Measurements from ENCODE around the gene IQCH.
A peak's percentile ranks its signal among the peaks of the same experiment; 100 is the strongest.
"Not testable (repeated sequence)": the region's sequence is repeated elsewhere in the genome, so short reads cannot be mapped to it uniquely, and the experiment has no call there.

IQCH gene

DNA sequence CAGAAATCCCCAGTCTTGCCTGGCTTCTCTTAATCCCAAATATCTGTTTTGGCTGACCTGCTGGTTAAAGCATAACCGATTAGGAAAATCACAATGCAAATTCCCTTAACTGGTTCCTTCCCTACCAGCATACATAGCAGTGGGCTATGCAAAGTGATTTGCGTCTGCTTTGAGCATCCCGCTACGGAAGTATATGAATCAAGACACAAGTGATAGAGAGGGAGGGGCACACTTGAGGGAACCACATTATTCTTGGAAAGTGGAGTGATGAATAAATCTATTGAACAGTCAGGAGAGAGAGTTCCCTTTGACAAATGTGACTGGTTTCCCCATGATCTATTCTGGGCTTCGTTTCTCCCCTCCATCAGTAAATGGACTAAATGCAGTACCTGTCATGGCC, 146.8 kb downstream of the IQCH start:
- no peak for DNase-seq

DNA sequence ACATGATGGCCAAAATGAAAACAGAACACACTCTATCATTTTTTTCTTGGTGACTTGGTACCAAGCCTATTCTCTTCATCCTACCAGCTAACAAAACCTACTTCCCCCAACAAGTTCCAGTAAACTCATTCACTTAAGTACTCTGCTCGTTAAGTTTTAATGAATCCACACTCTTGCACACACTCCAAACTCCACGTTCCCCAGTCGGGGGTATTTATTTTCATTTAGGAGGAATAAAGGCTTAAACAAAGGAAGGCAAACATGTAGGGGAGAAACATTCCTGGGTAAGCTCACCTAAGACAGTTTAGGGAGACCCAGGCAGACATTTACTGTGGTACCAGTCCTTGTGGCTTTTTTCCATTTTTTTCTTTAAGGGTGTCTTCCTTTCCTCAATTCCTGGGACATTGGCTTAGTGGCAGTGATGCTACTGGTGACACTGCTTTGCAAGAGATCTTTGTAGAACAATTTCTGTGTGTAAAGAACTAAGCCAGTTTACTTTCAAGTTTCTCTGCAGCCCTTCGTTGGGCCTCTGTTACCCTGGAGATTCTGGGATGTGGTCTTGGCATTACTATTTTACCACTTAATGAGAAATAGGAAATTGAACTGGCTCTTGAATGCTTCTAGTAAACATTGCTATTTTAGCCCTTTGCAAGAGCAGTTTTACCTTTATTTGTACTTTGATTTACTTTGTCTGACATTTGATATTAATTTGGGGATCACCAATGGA, 149.0 kb downstream of the IQCH start:
- DNase-seq: no peak

DNA sequence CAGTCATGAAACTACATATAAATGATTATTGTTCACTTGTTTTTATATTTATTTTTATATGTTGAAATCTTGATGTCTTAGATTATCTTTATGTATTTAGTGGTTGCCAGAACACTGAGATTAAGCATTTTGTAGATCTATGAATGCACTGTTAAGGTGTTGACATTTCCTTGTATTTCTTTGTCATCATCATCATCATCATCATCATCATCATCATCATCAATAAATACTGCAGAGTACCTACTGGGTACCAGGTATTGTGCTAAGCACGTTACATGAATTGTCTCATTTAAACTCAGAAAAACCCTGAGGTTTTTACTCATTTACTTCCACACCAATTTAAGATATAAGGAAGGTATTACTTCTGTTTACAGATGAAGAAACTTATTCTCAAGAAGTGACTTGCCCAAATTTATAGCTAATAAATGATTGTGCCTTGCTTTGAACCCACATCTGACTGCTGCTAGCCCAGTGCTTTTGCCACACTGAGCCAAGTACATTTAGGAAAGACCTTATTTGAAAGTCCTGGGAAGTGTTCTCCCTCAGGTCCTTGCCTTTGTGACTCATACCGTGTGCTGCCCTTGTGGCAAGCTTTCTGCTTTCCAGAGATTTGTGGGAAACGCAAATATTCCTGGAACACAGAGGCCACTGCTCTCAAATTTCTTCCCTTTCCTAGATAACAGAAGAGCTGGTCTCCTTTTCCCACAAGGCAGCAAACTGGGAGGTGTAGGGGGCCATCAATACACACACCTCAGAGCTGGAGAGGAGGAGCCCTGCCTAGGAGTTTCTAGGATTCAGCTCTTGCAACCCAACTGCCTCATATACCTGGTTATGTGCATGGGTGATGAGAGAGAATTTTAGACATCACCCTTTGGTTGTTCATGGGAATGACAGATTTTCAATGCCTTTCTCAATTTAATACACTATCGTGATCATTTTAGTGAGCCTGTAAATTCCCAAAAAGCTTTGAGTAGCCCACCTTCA, 150.9 kb downstream of the IQCH start:
- no peak for DNase-seq

DNA sequence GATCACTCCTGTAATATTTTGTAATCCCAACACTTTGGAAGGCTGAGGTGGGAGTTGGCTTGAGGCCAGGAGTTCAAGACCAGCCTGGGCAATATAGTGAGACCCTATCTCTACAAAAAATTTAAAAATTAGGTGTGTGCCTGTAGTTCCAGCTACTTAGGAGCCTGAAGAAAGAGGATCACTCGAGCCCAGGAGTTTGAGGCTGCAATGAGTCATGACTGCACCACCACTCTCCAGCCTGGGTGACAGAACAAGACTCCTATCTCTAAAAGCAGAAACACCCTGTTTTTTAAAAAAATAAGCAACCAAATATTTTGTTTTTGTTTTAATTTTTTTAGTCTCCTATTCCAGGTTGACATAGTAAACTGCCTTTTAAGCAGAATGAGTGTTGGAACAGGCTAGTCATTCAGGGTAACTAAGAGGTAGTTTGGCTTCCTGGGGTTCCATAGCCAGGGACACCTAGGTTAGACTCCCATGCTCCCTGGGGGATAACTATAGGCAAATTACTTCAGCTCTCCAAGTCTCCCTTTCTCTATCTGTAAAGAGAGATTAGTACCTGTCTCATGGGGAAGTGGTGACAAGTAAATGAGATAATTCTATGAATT, 151.8 kb downstream of the IQCH start:
- DNase-seq: no peak

DNA sequence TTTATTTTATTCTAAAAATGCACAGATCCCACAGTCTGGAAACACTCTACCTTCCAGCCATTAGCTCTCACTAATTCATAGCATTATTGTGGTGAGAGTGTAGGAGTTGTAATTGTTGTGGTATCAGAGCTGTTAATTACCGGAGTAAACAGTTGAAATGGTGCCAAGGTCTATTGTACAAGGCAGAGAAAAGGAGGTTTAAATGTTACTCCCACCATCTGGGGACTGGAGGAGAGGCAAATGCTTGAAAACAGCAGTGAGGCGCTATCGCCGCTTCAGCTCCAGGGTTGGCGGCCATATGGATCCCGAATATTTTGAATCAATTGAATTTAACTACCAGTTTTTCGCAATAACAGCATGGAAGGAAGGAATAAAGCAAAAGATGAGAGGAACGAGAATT, 153.2 kb downstream of the IQCH start:
- DNase-seq: no peak

DNA sequence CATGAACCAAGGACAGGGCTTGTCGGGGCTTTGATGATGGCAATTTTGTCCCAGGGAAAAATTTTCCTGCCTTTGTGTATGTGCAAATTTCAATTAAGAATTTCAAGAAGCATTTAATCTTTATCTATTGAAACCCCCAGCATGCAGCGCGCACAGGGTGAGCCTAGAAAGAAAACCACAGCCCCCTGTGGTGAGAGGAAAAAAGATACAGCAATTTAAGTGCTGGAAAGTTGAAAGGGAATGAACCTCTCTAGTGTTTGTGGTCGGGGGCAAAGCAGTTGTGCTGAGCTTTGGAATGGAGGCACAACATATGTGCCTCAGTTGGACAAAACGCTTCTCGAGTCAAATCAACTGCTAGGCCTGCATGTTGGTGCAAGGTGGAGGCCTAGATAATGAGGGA, 154.6 kb downstream of the IQCH start:
- DNase-seq: no peak

DNA sequence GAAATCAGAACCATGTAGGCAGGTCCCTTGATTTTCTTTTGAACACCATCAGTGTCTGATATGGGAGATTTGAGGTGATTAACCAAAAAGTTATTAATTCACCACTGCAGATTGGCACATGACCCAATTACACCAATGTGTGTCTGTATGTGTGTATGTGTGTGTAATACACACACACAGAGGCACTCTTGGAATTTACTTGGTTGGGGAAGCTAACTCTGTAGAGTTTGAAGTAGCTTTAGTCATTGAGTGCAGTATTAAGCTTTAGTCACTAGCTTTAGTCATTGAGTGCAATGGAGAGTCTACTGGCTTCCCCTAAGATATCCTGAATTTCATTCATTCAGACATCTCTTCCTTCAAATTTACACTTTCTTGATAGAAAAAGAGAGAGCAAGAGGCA, 156.9 kb downstream of the IQCH start:
- no peak for DNase-seq

DNA sequence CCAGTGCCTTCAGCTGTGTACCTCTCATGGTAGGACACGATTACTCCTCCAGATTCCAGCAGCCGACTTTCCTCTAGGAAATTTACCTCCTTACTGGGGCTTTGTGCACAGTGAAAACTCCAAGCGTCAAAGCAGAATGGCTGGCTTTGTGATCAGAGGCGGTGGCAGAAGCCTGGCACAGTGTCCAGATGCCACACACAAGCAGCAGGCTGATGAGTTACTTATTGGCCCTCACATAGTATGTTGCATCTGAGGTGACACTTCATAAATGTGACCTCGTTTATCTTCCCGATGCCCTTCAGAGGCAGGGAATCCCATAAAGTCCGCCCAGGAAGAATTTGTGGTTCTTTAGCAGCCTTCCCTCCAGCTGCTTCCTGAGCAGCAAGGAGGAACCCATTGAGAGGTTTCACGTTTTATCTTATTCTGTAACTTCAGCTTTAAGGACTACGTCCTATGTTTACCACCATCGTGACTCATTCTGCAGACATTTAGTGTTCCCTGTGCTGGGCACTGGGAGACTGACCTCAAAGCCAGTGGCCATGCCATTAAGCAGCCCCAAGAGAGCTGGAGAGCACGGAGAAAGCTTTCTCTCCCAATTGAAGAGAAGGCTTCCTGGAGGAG, 159.3 kb downstream of the IQCH start:
- DNase-seq: no peak

DNA sequence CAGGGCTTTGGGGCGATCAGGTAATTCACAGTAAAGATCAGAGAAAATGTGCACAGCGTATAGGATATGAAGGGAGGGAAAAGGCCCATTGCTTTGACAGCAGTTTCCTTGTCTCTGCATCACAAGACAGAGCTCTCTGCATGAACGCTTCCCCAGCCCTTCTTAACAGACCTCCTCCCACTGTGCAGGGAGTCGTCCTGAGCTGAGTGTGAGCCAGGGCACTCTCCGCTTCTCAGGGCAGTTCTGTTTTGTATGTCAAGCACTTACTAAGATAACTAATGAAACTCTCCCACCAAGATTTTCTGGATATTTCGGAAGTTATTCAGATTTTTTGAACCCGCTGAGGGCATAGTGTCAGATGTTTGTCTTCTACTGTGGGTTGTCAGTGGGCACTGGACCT, 160.6 kb downstream of the IQCH start:
- no peak for DNase-seq

DNA sequence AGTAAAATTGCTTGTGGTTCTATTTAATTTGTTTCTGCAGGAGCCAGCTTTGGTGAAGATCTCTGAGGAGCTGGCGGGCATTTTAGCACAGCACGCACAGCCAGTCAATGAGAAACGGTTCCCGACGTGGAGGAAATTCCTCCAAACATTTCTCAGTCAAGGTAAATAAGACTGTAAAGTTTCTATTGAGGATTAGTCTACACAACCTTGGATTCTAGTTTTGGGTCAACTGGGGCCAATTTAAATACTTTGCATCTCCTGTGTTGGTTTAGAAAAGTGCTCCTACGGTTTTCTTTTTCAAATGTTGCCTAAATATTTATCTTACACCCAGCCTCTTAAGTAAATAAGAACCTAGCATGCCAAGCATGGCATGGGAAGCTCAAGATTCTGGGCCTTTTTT, 162.3 kb downstream of the IQCH start:
- no peak for DNase-seq

DNA sequence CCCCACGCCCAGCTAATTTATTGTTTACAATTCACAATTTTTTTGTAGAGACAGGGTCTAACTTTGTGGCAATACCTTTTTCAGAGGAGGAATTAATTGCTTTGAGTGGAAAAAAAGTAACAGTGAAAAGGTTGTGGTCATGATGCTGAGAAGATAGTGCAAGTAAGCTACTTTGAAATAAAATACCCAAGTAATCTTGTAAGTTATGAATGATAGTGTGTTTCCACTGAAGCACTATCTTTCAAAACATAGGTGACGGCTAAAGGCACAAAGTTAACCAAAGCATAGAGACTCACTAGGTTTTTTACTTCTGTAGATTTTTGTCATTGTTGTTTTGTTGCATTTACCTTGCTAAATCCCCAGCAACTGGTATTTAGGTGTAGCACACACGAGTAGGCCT, 165.1 kb downstream of the IQCH start:
- no peak for DNase-seq

DNA sequence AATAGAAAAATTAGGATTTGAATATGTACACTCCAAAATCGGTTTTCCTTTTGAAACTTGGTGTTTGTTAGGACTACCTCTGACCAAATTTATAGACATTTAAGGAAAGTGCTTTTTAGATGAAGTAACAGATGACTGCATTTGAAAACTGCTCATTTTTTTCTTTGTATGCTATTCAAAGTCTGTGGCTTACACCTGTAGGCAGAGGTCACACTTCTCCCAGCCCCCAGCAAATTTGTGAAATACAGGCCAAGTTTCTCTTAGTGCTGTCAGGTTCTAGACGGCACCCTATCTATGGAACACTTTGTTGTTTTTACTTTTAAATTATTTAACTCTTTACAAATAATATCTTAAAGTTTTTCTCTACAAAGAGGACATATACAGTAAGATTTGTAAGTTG, 165.6 kb downstream of the IQCH start:
- no peak for DNase-seq

DNA sequence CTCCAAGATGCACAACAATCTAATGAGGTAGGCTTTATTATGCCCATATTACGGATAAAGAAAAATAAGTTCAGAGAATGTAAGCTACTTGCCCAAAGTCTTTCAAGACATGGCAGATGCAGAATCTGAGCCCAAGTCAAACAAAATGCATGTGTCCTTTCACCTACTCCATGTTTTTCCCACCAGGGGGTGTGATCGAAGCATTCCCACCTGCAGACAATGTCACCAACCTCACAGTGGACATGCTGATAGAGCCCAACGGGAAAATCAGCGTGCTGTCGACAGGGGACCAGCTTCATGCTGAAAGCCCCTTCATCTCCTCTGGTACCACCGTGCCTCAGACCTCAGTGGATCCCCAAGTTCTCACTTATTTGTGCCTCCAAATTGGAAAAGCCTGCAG, 166.5 kb downstream of the IQCH start:
- no peak for DNase-seq

DNA sequence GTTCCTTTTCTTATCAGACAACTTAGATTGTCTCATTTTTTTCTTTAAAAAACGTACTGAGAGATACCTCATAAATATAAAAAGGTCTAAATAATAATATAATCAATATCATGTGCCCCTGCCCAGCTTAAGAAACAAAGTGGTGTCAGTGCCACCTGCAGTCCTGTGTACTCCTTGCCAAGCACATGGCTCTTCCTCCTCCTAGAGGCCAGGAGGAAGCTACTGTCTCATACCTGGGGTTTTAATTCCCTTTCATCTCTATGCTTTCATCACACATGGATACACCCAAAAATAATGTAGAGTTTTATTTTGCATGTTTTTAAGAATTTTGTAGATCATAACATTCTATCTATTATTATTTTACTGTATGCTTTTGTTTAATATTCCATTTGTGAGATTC, 167.7 kb downstream of the IQCH start:
- DNase-seq: no peak

DNA sequence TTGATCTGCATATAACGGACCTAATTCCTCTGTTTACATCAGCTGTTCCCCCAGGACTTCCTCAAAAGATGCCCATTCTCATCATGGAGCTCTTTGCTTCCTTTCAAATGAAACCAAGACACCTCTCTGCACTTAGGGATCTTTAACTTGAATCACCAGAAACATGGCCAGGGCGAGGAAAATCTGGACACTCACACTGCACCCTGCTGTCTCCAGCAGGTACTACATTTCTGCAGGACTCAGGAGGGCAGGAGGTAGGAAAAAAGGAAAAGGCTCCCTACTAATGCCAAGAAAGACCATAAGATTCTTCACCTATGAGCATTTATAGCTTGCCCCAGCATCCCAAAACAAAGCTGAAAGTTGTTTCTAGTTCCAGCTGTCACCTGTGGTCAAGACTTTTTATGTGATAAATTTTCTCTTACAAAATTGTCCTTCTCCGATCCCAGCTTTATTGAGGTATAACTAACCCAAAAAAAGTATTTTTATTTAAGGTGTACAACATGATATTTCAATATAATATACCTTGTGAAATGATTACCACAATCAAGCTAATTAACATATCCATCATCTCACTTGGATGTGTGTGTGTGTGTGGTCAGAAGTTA, 179.0 kb downstream of the IQCH start:
- DNase-seq: peak in 1 of 2 experiments; percentile 3

DNA sequence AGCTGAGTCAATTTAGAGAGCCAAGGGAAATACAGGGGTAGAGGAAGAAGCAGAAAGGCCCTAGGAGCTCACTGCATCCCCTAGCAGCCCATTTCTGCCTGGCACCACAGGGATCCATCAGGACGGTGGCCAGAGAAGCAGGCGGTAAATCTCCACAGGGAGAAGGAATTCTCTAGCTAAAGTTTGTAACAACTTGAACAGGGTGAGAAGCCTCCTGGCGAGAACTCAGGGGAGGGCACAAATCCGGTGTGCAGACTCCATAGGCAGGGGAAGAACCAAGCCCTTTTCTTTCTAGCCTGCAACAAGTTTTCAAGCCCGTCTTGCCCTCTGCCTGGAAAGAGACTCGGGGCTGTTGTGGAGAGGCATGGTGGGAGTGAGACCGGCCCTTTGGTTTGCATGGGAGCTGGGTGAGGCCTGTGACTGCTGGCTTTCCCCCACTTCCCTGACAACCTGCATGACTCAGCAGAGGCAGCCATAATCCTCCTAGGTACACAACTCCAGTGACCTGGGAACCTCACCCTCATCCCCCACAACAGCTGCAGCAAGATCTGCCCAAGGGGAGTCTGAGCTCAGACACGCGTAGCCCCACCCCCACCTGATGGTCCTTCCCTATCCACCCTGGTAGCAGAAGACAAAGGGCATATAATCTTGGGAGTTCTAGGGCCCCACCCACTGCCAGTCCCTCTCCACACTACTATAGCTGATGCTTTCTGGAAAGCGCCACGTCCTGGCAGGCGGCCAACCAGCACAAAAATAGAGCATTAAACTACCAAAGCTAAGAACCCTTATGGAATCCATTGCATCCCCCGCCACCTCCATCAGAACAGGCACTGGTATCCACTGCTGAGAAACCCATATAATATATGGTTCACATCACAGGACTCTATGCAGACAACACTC, 182.0 kb downstream of the IQCH start:
- not testable (repeated sequence) for DNase-seq

DNA sequence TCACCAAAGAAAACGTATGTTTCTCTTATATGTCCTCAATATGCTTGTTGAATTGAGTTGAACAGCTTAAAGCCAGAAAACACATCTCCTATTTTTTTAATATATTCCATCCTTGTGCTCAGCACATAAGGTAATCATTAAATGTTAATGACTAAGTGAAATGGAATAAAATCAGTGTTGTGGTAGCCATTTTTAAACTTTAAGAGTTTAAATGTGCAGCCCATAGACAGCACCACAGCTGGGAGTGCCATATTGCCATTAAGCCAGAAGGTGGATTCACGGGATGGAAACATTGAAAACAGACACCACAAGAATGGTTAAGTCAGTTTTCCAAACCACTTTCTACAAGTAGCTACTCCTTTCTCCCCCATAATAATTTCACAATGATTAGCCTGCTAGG, 189.5 kb downstream of the IQCH start:
- DNase-seq: no peak

DNA sequence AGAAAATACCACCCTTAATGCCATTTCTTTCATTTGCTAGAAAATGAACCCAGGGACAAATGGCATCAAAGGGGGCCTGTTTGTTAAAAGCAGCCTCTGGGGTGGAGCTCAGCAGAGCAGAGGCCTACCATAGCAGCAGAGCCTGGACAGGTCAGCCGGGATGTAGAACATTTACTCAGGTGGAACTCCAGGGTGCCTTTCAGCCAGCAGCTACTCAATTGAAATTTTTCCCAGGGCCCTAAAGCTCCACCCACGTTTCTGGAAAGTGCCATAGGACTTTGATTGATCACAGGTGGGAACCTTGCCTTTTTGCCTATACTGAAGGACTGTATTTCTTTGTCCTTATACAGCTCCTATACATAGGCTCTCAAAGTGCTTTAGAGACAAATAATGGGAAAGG, 191.9 kb downstream of the IQCH start:
- DNase-seq: no peak

DNA sequence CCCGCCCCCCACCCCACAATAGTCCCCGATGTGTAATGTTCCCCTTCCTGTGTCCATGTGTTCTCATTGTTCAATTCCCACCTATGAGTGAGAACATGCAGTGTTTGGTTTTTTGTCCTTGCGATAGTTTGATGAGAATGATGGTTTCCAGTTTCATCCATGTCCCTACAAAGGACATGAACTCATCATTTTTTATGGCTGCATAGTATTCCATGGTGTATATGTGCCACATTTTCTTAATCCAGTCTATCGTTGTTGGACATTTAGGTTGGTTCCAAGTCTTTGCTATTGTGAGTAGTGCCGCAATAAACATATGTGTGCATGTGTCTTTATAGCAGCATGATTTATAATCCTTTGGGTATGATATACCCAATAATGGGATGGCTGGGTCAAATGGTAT, 193.8 kb downstream of the IQCH start:
- not testable (repeated sequence) for DNase-seq

DNA sequence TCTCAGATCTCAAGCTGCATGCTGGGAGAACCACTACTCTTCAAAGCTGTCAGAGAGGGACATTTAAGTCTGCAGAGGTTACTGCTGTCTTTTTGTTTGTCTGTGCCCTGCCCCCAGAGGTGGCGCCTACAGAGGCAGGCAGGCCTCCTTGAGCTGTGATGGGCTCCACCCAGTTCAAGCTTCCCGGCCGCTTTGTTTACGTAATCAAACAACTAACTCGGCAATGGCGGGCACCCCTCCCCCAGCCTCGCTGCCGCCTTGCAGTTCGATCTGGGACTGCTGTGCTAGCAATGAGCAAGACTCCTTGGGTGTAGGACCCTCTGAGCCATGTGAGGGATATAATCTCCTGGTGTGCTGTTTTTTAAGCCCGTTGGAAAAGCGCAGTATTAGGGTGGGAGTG, 199.1 kb downstream of the IQCH start:
- DNase-seq: not testable (repeated sequence)

DNA sequence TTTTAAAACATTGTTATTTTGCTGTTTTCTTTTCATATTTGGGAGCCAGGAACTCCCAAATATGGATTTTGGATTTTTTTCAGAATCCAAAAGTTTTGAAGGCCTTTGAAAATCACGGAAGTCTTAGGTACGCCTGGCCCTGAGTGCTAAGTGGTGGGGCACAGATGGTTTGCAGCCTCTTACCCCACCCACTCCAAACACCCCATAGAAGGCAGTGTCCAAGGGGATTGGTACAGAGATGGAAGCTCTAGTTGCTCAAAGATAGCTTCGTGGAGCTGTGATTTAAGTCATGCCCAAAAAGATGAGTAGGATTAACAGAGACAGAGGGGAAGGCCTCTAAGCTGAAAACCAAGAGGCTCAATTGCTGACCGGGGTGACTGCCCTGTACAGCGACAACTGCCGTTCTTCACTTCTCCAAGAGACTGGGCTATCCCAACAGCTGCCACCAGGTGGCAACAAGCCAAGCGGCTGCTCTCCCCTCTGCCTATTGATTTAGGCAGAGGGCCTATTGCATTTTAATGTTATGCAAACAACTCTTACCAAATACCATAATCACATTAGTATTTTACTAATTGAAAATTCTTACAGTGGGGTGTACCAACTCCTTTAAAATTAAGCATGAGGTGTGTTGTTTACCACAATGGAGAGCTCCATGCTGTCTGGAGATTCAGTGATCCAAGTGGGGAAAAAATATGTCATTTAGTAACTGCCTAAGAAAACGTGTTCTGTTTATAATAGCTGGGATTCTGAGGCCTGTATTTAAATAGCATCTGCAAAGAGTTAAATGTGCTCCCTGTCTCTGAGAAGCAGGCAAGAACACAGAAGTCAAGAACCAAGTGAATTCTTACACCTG, 202.3 kb downstream of the IQCH start:
- DNase-seq: peak; percentile 73 to 89

Measured in stimulated activated CD4-positive, alpha-beta T cell treated with anti-CD3 and anti-CD28 coated beads, Interleukin-4, amount 100 ng/mL, for 4 hours (primary cell).